CD14-positive monocyte (primary cell): ENCODE measurements around the gene CTTN. TPM values are rescaled to one million over a fixed set of nuclear protein-coding genes. Genes with fewer than 3 reads are reported as not detected.

ENCODE experiments used
- DNase-seq, 3 donors: peaks; one replicate each; pipeline ENCODE4 v3.0.0-alpha.2; 2011 to 2022
- H2AFZ ChIP-seq: 2 replicates; pipeline ENCODE4 v1.6.0; 2012; ENCODE audit warnings: mild to moderate bottlenecking, low read depth, low read length, inconsistent platforms; ENCODE audit not compliant: insufficient read depth, poor library complexity, severe bottlenecking
- H3K27ac ChIP-seq, 2 donors: 1 replicate in 1 of 2; 2 replicates in 1 of 2; pipeline ENCODE4 v1.5.1; 2012 to 2013; ENCODE audit warnings: low read length in 2 of 2, control low read depth in 1 of 2, inconsistent platforms in 1 of 2, low read depth in 1 of 2, mild to moderate bottlenecking in 1 of 2
- H3K27me3 ChIP-seq, 2 donors: one replicate each; pipeline versions ENCODE4 v1.6.0 to v1.6.1; 2011 to 2013; ENCODE audit warnings: low read length in 2 of 2; ENCODE audit not compliant: control insufficient read depth in 2 of 2, insufficient read depth in 2 of 2
- H3K36me3 ChIP-seq, 2 donors: replicated peaks in 1 of 2; 1 replicate in 1 of 2; 2 replicates in 1 of 2; pipeline versions ENCODE4 v1.5.1 to v1.6.1; 2012 to 2013; ENCODE audit warnings: low read length in 2 of 2, control low read depth in 1 of 2, inconsistent platforms in 1 of 2, mild to moderate bottlenecking in 1 of 2; ENCODE audit not compliant: insufficient read depth in 2 of 2, control insufficient read depth in 1 of 2
- H3K4me1 ChIP-seq, 2 donors: 1 replicate in 1 of 2; 2 replicates in 1 of 2; pipeline versions ENCODE4 v1.5.1 to v1.6.1; 2012 to 2013; ENCODE audit warnings: low read length in 2 of 2, control low read depth in 1 of 2, inconsistent platforms in 1 of 2, mild to moderate bottlenecking in 1 of 2, moderate library complexity in 1 of 2; ENCODE audit not compliant: insufficient read depth in 2 of 2, control insufficient read depth in 1 of 2
- H3K4me2 ChIP-seq: replicated peaks from 2 replicates; pipeline ENCODE3; 2012; ENCODE audit warnings: low read length, moderate library complexity, mild to moderate bottlenecking; ENCODE audit not compliant: poor library complexity, severe bottlenecking; ENCODE audit errors: extremely low read depth
- H3K4me3 ChIP-seq, 3 experiments: fragments of 200-600 bp in 1 of 3; sonication (generic) in 1 of 3; replicated peaks in 1 of 3; 1 replicate in 2 of 3; 2 replicates in 1 of 3; pipeline ENCODE4 v1.5.1; 2011 to 2013; ENCODE audit warnings: low read length in 3 of 3, mild to moderate bottlenecking in 3 of 3, control low read depth in 2 of 3, low read depth in 2 of 3, inconsistent platforms in 1 of 3, moderate library complexity in 1 of 3
- H3K79me2 ChIP-seq: 2 replicates; pipeline ENCODE4 v1.6.0; 2012; ENCODE audit warnings: mild to moderate bottlenecking, control low read depth, inconsistent platforms, low read length, moderate library complexity; ENCODE audit not compliant: insufficient read depth
- H3K9ac ChIP-seq: 2 replicates; pipeline ENCODE4 v1.6.0; 2017; ENCODE audit warnings: low read length, mild to moderate bottlenecking; ENCODE audit not compliant: insufficient read depth, poor library complexity, severe bottlenecking
- H3K9me3 ChIP-seq, 2 donors: replicated peaks in 1 of 2; 1 replicate in 1 of 2; 2 replicates in 1 of 2; pipeline versions ENCODE4 v1.5.1 to v1.6.1; 2012 to 2013; ENCODE audit warnings: low read length in 2 of 2, control low read depth in 1 of 2; ENCODE audit not compliant: control insufficient read depth in 1 of 2, insufficient read depth in 1 of 2
- H4K20me1 ChIP-seq: 2 replicates; pipeline ENCODE4 v1.6.0; 2012; ENCODE audit warnings: mild to moderate bottlenecking, low read length, control low read depth, moderate library complexity; ENCODE audit not compliant: insufficient read depth
- H3K27ac Mint-ChIP-seq, 7 donors: one replicate each; pipeline ENCODE4 v1.8.0; 2020; ENCODE audit warnings: mild to moderate bottlenecking in 7 of 7, mixed read lengths in 7 of 7, moderate library complexity in 6 of 7, inconsistent platforms in 2 of 7
- H3K27me3 Mint-ChIP-seq, 3 donors: one replicate each; pipeline ENCODE4 v1.8.0; 2021 to 2022; ENCODE audit warnings: low read depth in 3 of 3, mild to moderate bottlenecking in 3 of 3, mixed read lengths in 3 of 3, moderate library complexity in 3 of 3, inconsistent platforms in 1 of 3
- H3K36me3 Mint-ChIP-seq, 2 donors: one replicate each; pipeline ENCODE4 v1.8.0; 2020; ENCODE audit warnings: mixed read lengths in 2 of 2, inconsistent platforms in 1 of 2, mild to moderate bottlenecking in 1 of 2
- H3K4me1 Mint-ChIP-seq: one replicate; pipeline ENCODE4 v1.8.0; 2020; ENCODE audit warnings: mild to moderate bottlenecking, mixed read lengths
- H3K4me3 Mint-ChIP-seq, 2 donors: one replicate each; pipeline ENCODE4 v1.8.0; 2020; ENCODE audit warnings: mild to moderate bottlenecking in 2 of 2, mixed read lengths in 2 of 2, moderate library complexity in 1 of 2
- H3K9me3 Mint-ChIP-seq, 7 donors: one replicate each; pipeline ENCODE4 v1.8.0; 2020 to 2022; ENCODE audit warnings: mixed read lengths in 7 of 7, mild to moderate bottlenecking in 6 of 7, moderate library complexity in 6 of 7, inconsistent platforms in 2 of 7
- CTCF ChIP-seq: fragments of 200-600 bp; IDR thresholded peaks from one replicate; pipeline ENCODE4 v1.8.0; 2022; ENCODE audit warnings: antibody characterized with exemption, mild to moderate bottlenecking
- WGBS: methylation state at CpG from one replicate; pipeline ENCODE4 v1.1.5; 2013; ENCODE audit warnings: missing lambda C conversion rate; ENCODE audit not compliant: insufficient coverage; 5-methylcytosine and 5-hydroxymethylcytosine counted together
- intact Hi-C, 2 donors: fragments of 100-400 bp; cut with micrococcal nuclease; formaldehyde crosslinking; loops; one replicate each; pipeline versions ENCODE4 v1.15.0 to v1.15.1; 2023
- polyA plus RNA-seq, 3 donors: library from polyadenylated mRNA; depleted of rRNA in 1 of 3; unstranded in 2 of 3; stranded (reverse) in 1 of 3; fragments of 300-500 nt in 2 of 3; fragments of >200 nt in 1 of 3; fragmentation: Illumina TruSeq in 2 of 3; gene quantifications; 1 replicate in 2 of 3; 2 replicates in 1 of 3; pipeline ENCODE4 v1.2.3, GENCODE V29; 2012 to 2021

CTTN gene
- polyA plus RNA-seq, 3 donors, result 0.05 to 0.11 TPM; not detected in 1

- no peak overlapping the region for H3K4me3 ChIP-seq
- H3K4me1 ChIP-seq, result peaks cover 6 to 7% of the 10 kb centered on the region in 2 donors
- H3K27ac ChIP-seq, result no peak overlapping the region
- intact Hi-C loops, result no loop called here
- Mint-ChIP-seq H3K4me1 (peaks cover 5% of the 10 kb centered on the region), H3K9me3 (peaks cover 0 to 9% (median 1%) of the 10 kb centered on the region in 7 donors), H3K27me3 (peaks cover 64 to 94% (median 79%) of the 10 kb centered on the region in 3 donors), H3K27ac (no peak overlapping the region), H3K36me3 (no peaks in the 10 kb centered on the region), H3K4me3 (peak overlapping the region in 1 of 2 donors; percentile 39)
- DNase-seq, result no peak
- no peak for TF ChIP-seq CTCF
- no peak overlapping the region for H2AFZ ChIP-seq
- H4K20me1 ChIP-seq, result no peaks in the 10 kb centered on the region
- H3K79me2 ChIP-seq, result no peaks in the 10 kb centered on the region
- H3K27me3 ChIP-seq, result peaks cover 2 to 69% of the 10 kb centered on the region in 2 donors
- H3K9me3 ChIP-seq, result no peaks in the 10 kb centered on the region
- H3K4me2 ChIP-seq, result no peak overlapping the region
- H3K9ac ChIP-seq, result no peak overlapping the region
- 93% methylated on average over 9 of the region's 13 CpGs for WGBS
- no peaks in the 10 kb centered on the region for H3K36me3 ChIP-seq
Measured at GRCh38 chr11:70435361-70435760, 37.0 kb downstream of the CTTN start.

- Histone ChIP-seq H3K36me3 (no peaks in the 10 kb centered on the region), H3K27ac (no peak overlapping the region), H3K9ac (no peak overlapping the region), H3K4me2 (no peak overlapping the region), H3K4me3 (no peak overlapping the region), H4K20me1 (no peaks in the 10 kb centered on the region), H3K9me3 (no peaks in the 10 kb centered on the region), H3K79me2 (no peaks in the 10 kb centered on the region), H2AFZ (no peak overlapping the region), H3K27me3 (peaks cover 2 to 64% of the 10 kb centered on the region in 2 donors), H3K4me1 (peaks cover 6 to 7% of the 10 kb centered on the region in 2 donors)
- Mint-ChIP-seq H3K27ac (no peak overlapping the region), H3K4me1 (peaks cover 6% of the 10 kb centered on the region), H3K27me3 (peaks cover 60 to 88% (median 73%) of the 10 kb centered on the region in 3 donors), H3K36me3 (no peaks in the 10 kb centered on the region), H3K9me3 (peaks cover 0 to 8% (median 1%) of the 10 kb centered on the region in 7 donors), H3K4me3 (peak overlapping the region in 1 of 2 donors; percentile 63)
- no peak for DNase-seq
- no peak for TF ChIP-seq CTCF
- over 99% methylated on average over 11 of the region's 24 CpGs for WGBS
- intact Hi-C loops, result no loop called here
Measured at GRCh38 chr11:70435765-70436500, 37.6 kb downstream of the CTTN start.
